ENCODE results near the gene CYTH4. TPM values are rescaled to one million over a fixed set of nuclear protein-coding genes. Genes with fewer than 3 reads are reported as not detected.

CYTH4 gene
- total RNA-seq, 4 donors from 2014 or later: 13.2 to 40.3 (median 22.1) TPM

DNA sequence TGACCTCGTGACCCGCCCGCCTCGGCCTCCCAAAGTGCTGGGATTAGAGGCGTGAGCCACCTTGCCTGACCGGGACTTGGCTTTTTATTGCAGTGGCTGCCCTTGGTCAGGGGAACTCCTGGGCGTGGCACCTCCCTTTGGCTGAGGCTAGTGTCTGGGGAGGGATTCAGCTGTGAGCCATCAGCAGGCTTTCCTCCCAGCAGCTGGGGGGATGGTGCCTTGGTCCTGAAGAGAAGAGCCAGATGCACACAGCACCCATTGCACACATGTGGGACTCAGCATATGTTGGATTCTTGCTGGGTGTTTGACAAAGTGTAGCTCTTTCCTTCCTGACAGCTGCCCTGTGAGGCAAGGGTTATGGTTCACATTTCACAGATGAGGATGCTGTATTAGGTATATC is 8.4 kb downstream of the CYTH4 start:
- TF ChIP-seq, protein P1, sequence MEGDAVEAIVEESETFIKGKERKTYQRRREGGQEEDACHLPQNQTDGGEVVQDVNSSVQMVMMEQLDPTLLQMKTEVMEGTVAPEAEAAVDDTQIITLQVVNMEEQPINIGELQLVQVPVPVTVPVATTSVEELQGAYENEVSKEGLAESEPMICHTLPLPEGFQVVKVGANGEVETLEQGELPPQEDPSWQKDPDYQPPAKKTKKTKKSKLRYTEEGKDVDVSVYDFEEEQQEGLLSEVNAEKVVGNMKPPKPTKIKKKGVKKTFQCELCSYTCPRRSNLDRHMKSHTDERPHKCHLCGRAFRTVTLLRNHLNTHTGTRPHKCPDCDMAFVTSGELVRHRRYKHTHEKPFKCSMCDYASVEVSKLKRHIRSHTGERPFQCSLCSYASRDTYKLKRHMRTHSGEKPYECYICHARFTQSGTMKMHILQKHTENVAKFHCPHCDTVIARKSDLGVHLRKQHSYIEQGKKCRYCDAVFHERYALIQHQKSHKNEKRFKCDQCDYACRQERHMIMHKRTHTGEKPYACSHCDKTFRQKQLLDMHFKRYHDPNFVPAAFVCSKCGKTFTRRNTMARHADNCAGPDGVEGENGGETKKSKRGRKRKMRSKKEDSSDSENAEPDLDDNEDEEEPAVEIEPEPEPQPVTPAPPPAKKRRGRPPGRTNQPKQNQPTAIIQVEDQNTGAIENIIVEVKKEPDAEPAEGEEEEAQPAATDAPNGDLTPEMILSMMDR (IDR thresholded peaks at IDR 0.05; ENCODE audit: low read depth): no peak

DNA sequence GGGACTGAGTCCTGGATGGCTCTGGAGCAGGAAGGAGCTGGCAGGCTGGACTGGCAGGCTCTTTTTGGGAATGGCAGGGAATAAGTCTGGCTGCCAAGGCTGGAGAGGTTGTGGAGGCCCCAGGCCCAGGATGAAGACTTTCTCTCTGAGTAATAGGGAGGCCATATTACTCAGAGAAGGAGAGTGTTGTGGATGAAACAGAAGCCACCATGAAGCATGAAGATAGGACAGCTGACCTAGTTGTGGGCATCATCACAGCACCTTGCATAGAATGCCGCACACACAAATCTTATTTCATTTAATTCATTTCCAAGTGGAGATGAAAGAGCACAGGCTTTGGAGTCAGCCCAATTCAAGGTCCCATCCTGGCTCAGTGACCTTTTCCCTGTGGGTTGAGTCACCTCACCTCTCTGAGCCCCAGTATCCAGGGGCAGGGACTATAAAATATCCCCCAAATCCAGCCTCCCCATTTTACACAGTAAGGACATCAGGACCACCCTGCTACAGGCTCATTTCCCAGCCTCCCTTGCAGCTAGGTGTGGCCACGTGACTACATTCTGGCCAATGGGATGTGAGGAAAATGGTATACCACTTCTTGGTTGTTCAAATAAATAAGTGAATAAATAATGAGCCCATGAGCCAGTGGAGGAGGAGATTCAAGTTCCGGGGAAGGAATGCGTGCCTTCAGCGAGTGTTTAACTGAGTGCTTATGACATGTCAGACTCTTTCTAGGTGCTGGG is 9.4 kb downstream of the CYTH4 start:
- TF ChIP-seq, protein P1 (IDR thresholded peaks at IDR 0.05; ENCODE audit: low read depth): no peak

DNA sequence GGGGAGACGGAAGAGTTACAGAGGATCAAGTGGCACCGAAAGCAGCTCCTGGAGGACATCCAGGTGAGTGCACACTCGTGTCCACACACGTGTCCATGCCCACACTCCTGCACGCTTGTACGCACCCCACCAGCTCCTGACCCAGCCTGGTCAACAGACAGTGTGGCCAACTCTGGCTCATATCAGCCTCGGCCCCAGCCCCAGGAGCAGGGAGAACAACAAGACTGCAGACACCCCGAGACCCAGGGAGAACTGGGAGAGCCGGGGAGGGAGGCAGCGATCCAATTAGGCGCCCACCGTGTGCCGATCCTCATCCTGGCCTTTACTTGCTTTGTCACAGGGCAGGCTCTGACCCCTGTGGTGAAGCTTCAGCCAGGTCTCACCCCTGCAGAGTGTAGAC is 10.3 kb downstream of the CYTH4 start:
- TF ChIP-seq, protein P1 (IDR thresholded peaks at IDR 0.05; ENCODE audit: low read depth): no peak

DNA sequence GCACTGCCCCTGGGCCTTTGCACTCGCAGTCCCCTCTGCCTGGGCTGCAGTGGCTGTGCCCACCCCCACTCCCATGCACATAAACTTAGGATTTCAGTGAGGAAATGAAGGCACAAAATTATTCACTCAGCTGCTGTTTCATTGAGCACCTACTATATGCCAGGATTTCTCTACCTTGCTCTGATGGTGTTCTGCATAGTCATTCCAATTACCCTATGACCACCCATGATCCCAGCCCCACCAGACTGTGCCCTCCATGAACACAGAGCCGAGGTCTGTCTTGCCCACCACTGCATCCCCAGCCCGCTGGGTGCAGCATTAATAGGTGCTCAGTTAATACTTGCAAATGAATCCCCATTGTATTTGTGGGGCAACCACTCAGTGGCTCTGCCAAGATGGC is 10.9 kb downstream of the CYTH4 start:
- TF ChIP-seq, protein P1 (IDR thresholded peaks at IDR 0.05; ENCODE audit: low read depth): no peak

DNA sequence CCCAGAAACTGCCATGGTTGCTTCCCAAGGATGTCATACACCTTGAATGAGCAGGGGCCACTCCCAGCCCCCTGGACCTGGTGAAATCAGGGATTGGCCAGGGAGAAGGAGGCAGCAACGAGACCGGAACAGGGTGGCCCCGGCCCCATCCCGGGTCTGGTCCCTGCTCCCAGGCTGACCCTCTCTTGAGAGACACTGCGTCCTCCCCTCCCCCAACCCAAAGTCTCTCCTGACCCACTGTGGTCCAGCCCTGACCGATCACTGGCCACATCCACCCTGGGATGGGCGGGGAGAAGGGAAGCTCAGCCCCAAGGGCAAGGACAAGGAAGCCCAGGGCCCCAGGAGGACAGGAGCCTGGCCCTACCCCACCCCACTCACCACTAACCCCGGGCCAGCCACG is 12.4 kb downstream of the CYTH4 start:
- TF ChIP-seq, protein P1 (IDR thresholded peaks at IDR 0.05; ENCODE audit: low read depth): no peak

DNA sequence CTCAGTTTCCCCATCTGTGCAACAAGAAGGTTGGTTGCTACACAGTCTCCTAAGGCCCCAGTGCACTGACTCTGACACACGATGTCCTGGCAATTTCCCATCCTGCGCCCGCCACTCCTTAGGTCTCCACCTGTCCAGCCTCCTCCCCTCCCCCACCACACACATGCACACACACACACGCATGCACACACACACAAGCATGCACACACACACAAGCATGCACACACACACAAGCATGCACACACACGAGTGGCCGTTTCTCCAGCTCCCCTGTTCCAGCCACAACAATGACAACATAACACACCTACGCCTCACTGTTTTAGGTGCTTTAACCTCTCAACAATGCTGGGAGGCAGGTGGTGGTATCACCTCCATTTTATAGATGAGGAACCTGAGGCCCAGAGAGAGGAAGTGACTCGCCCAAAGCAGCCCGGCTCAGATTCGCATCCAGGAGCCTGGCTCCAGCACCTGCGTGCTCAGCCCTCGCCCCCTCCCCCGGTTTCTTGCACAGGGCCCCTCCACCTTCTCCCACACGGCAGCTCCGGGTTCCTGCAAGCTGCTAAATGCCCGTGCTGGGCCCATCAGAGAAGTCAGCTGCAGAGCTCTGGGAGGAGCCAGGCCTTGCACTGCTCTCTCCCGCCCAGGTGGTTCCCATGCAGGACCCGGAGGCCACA is 13.0 kb downstream of the CYTH4 start:
- TF ChIP-seq, protein P1 (IDR thresholded peaks at IDR 0.05; ENCODE audit: low read depth): no peak

DNA sequence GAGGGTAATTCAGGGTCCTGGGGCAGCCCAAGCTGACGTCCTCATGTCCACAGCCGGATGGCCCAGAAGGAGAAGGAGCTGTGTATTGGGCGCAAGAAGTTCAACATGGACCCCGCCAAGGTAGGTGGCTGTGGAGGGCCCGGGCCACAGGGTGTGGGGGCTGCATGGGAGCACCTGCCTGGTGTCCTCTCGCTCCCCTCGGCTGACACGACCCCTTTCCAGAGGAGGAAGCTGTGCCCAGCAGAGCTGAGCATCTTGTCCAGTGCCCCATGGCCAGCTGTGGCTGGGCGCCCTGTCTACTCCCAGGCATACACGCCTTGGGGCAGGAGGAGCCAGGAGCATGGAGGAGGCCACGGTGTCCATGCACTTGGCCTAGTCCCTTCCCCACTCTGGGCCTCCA is 13.6 kb downstream of the CYTH4 start:
- TF ChIP-seq, protein P1 (IDR thresholded peaks at IDR 0.05; ENCODE audit: low read depth): no peak

Measured in subcutaneous adipose tissue (tissue), 4 donors.